GM21381 (cell line): Measurements from ENCODE around the gene GNAI2.
"Not testable (repeated sequence)": the region's sequence is repeated elsewhere in the genome, so short reads cannot be mapped to it uniquely, and the experiment has no call there.

ENCODE experiments used
- ATAC-seq: cut with Tn5 transposase; IDR thresholded peaks from one replicate; pipeline ENCODE4 v1.9.1; 2021; ENCODE audit warnings: mild to moderate bottlenecking, moderate library complexity; ENCODE audit not compliant: unreplicated experiment

Gene GNAI2

GRCh38 chr3:50204804-50205412 lies 31.1 kb upstream of the GNAI2 start, which contains the start of gene SLC38A3:
Gene SLC38A3 (plus strand): TSS chr3:50205271. CDS start chr3:50214200, 8,929 bp downstream.
- ATAC-seq, result no peak

- no peak for ATAC-seq
Measured at GRCh38 chr3:50205413-50206276, 30.4 kb upstream of the GNAI2 start.

GRCh38 chr3:50207359-50208042 lies 28.5 kb upstream of the GNAI2 start:
- ATAC-seq, result no peak

GRCh38 chr3:50208677-50209344 lies 27.2 kb upstream of the GNAI2 start:
- ATAC-seq, result no peak

GRCh38 chr3:50210176-50210509 lies 25.9 kb upstream of the GNAI2 start:
- ATAC-seq, result no peak

GRCh38 chr3:50210510-50211367 lies 25.3 kb upstream of the GNAI2 start:
- no peak for ATAC-seq

- not testable (repeated sequence) for ATAC-seq
Measured at GRCh38 chr3:50211368-50211717, 24.7 kb upstream of the GNAI2 start.

GRCh38 chr3:50211930-50212329 lies 24.1 kb upstream of the GNAI2 start:
- no peak for ATAC-seq

GRCh38 chr3:50212502-50212901 lies 23.5 kb upstream of the GNAI2 start:
- ATAC-seq, result no peak

GRCh38 chr3:50212971-50213370 lies 23.0 kb upstream of the GNAI2 start:
- no peak for ATAC-seq

- ATAC-seq, result no peak
Measured at GRCh38 chr3:50213373-50213772, 22.6 kb upstream of the GNAI2 start.

GRCh38 chr3:50214824-50215223 lies 21.2 kb upstream of the GNAI2 start:
- no peak for ATAC-seq

- no peak for ATAC-seq
Measured at GRCh38 chr3:50215529-50215928, 20.5 kb upstream of the GNAI2 start.

GRCh38 chr3:50217681-50218080 lies 18.3 kb upstream of the GNAI2 start:
- no peak for ATAC-seq

- ATAC-seq, result no peak
Measured at GRCh38 chr3:50218448-50218847, 17.6 kb upstream of the GNAI2 start.

- ATAC-seq, result no peak
Measured at GRCh38 chr3:50219285-50219684, 16.7 kb upstream of the GNAI2 start.

GRCh38 chr3:50220109-50220508 lies 15.9 kb upstream of the GNAI2 start:
- ATAC-seq, result no peak

GRCh38 chr3:50221051-50221410 lies 15.0 kb upstream of the GNAI2 start:
- no peak for ATAC-seq

GRCh38 chr3:50221411-50222168 lies 14.4 kb upstream of the GNAI2 start:
- ATAC-seq, result no peak

- ATAC-seq, result no peak
Measured at GRCh38 chr3:50222169-50222528, 13.9 kb upstream of the GNAI2 start.
